HG02588 (cell line): ENCODE results near the gene CRYBA2.

Experiments
- ATAC-seq: cut with Tn5 transposase; IDR thresholded peaks from one replicate; pipeline ENCODE4 v1.9.1; 2021; ENCODE audit warnings: mild to moderate bottlenecking, moderate library complexity; ENCODE audit not compliant: unreplicated experiment

The CRYBA2 gene

GRCh38 chr2:218983263-218983933 is 9.8 kb downstream of the CRYBA2 start:
- ATAC-seq: no peak

GRCh38 chr2:218982586-218983262 is 10.5 kb downstream of the CRYBA2 start:
- no peak for ATAC-seq

GRCh38 chr2:218981881-218982585 is 11.2 kb downstream of the CRYBA2 start:
- ATAC-seq: no peak

GRCh38 chr2:218981390-218981880 is 11.8 kb downstream of the CRYBA2 start:
- ATAC-seq: no peak

GRCh38 chr2:218980735-218981389 is 12.4 kb downstream of the CRYBA2 start:
- no peak for ATAC-seq

GRCh38 chr2:218979846-218980734 is 13.1 kb downstream of the CRYBA2 start:
- ATAC-seq: peak; percentile 82

GRCh38 chr2:218975060-218975777 is 18.0 kb downstream of the CRYBA2 start:
- ATAC-seq: no peak

GRCh38 chr2:218970894-218971293 is 22.3 kb downstream of the CRYBA2 start:
- no peak for ATAC-seq

- ATAC-seq: no peak
These were observed 29.0 kb downstream of the CRYBA2 start for GRCh38 chr2:218964041-218964771.

- ATAC-seq: no peak
These were observed 29.6 kb downstream of the CRYBA2 start for GRCh38 chr2:218963601-218964000.

GRCh38 chr2:218962859-218963492 is 30.2 kb downstream of the CRYBA2 start:
- ATAC-seq: no peak

GRCh38 chr2:218961651-218962570 is 31.3 kb downstream of the CRYBA2 start:
- ATAC-seq: no peak

- no peak for ATAC-seq
These were observed 32.0 kb downstream of the CRYBA2 start for GRCh38 chr2:218961229-218961628.

GRCh38 chr2:218960309-218961165 is 32.7 kb downstream of the CRYBA2 start:
- ATAC-seq: no peak

GRCh38 chr2:218959761-218960308 is 33.4 kb downstream of the CRYBA2 start:
- ATAC-seq: no peak

GRCh38 chr2:218959141-218959731 is 34.0 kb downstream of the CRYBA2 start, which contains the start of gene CDK5R2:
CDK5R2 (plus strand) TSS chr2:218959666; CDS start chr2:218959821, 155 bp downstream.
- ATAC-seq: peak; percentile 93
